ENCODE results near the gene CEBPZ. TPM values are rescaled to one million over a fixed set of nuclear protein-coding genes. Genes with fewer than 3 reads are reported as not detected.

Gene CEBPZ
- total and polyA plus RNA-seq, 2 donors (not counting 1 experiment from before 2014, with no cell fraction given) = 5.3 to 56.5 TPM

DNA sequence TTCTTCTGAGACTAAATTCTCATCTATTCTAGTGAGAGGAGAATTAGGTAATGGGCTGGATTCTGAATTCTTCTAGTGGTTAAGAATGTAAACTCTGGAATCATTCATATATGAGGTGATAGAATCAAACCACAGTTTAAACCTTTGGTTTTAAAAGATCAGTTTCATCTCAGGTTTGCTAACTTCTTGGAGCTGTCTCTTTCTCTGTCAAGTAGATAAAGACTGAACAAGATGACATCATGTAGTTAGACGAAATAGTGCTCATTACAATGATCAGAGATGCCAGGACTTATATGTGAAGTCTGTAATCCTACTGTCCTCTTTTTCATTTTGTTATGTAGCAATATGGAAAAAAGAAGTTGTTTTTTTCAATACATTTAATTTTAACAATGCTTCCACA lies 30.2 kb downstream of the CEBPZ start:
- Mint-ChIP-seq H3K4me1 (peaks cover 21% of the 10 kb centered on the region), H3K27ac (no peak overlapping the region), H3K4me3 (no peak overlapping the region), H3K27me3 (no peaks in the 10 kb centered on the region), H3K9me3 (ENCODE audit: insufficient read depth) (peaks cover 5% of the 10 kb centered on the region)
- Histone ChIP-seq H3K4me2 (replicated peaks; ENCODE audit: low read depth, low read length, poor library complexity, severe bottlenecking) (no peak overlapping the region), H3K9me3 (ENCODE audit: control extremely low read depth in 1 of 3, control insufficient read depth in 2 of 3, insufficient read depth in 1 of 3, low read length in 2 of 3) (peaks cover 0 to 3% (median 2%) of the 10 kb centered on the region in 3 donors), H3K4me3 (ENCODE audit: control extremely low read depth in 1 of 5, extremely low read depth in 1 of 5, insufficient read depth in 1 of 5, low read depth in 2 of 5, low read length in 4 of 5) (no peak overlapping the region), H4K20me1 (ENCODE audit: control insufficient read depth, insufficient read depth, low read length, poor library complexity, severe bottlenecking) (no peaks in the 10 kb centered on the region), H3K79me2 (ENCODE audit: control insufficient read depth, insufficient read depth, low read length) (peaks cover 65% of the 10 kb centered on the region), H3K36me3 (replicated peaks in 1 of 2; ENCODE audit: control extremely low read depth in 1 of 2, control insufficient read depth in 1 of 2, extremely low read depth in 1 of 2, insufficient read depth in 2 of 2, low read length in 1 of 2) (peaks cover 9 to 38% of the 10 kb centered on the region in 2 experiments), H3K27me3 (replicated peaks in 1 of 4; ENCODE audit: control extremely low read depth in 1 of 4, control insufficient read depth in 3 of 4, insufficient read depth in 4 of 4, low read length in 3 of 4) (no peaks in the 10 kb centered on the region), H2AFZ (ENCODE audit: insufficient read depth, low read depth, low read length, poor library complexity, severe bottlenecking) (no peak overlapping the region), H3K27ac (ENCODE audit: low read length in 2 of 2) (peak overlapping the region in 1 of 2 donors; percentile 31), H3K4me1 (ENCODE audit: control insufficient read depth in 2 of 2, insufficient read depth in 2 of 2, low read length in 2 of 2) (peaks cover 16 to 17% of the 10 kb centered on the region in 2 donors), H3K9ac (ENCODE audit: low read length) (no peak overlapping the region)
- POLR2A ChIA-PET = no interaction called here
- ATAC-seq (ENCODE audit: low read depth) (no peak), DNase-seq (no peak)
- intact Hi-C loops (cut with micrococcal nuclease) = no loop called here
- TF ChIP-seq, protein P1, sequence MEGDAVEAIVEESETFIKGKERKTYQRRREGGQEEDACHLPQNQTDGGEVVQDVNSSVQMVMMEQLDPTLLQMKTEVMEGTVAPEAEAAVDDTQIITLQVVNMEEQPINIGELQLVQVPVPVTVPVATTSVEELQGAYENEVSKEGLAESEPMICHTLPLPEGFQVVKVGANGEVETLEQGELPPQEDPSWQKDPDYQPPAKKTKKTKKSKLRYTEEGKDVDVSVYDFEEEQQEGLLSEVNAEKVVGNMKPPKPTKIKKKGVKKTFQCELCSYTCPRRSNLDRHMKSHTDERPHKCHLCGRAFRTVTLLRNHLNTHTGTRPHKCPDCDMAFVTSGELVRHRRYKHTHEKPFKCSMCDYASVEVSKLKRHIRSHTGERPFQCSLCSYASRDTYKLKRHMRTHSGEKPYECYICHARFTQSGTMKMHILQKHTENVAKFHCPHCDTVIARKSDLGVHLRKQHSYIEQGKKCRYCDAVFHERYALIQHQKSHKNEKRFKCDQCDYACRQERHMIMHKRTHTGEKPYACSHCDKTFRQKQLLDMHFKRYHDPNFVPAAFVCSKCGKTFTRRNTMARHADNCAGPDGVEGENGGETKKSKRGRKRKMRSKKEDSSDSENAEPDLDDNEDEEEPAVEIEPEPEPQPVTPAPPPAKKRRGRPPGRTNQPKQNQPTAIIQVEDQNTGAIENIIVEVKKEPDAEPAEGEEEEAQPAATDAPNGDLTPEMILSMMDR (IDR thresholded peaks at IDR 0.05) = no peak
- TF ChIP-seq EZH2 (IDR thresholded peaks at IDR 0.05; ENCODE audit: borderline replicate concordance, insufficient read depth, low read depth, low read length, poor library complexity, severe bottlenecking) = no peak
- no CpG with 5 or more reads among the region's 1 CpG for WGBS (ENCODE audit: insufficient coverage)
- CTCF ChIA-PET = no interaction called here

DNA sequence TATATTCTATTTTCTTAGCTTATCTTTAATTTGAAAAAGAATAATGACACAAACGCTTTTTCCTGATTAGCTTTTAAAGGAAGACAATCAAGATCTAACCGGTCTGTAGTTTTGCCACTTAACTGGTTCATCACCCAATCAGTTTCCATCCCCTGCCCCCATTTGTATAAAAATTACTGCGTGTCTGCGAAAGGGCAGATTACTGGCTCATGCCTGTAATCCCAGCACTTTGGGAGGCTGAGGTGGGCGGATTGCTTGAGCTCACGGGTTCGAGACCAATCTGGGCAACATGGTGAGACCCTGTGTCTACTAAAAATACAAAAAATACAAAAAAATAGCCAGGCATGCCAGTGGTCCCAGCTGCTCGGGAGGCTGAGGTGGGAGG lies 32.7 kb downstream of the CEBPZ start:
- Histone ChIP-seq H3K79me2 (ENCODE audit: control insufficient read depth, insufficient read depth, low read length) (peaks cover 41% of the 10 kb centered on the region), H3K4me1 (ENCODE audit: control insufficient read depth in 2 of 2, insufficient read depth in 2 of 2, low read length in 2 of 2) (peaks cover 16 to 24% of the 10 kb centered on the region in 2 donors), H3K27ac (ENCODE audit: low read length in 2 of 2) (no peak overlapping the region), H3K36me3 (replicated peaks in 1 of 2; ENCODE audit: control extremely low read depth in 1 of 2, control insufficient read depth in 1 of 2, extremely low read depth in 1 of 2, insufficient read depth in 2 of 2, low read length in 1 of 2) (peaks cover 5 to 21% of the 10 kb centered on the region in 2 experiments), H3K4me3 (ENCODE audit: control extremely low read depth in 1 of 5, extremely low read depth in 1 of 5, insufficient read depth in 1 of 5, low read depth in 2 of 5, low read length in 4 of 5) (no peak overlapping the region), H3K9me3 (ENCODE audit: control extremely low read depth in 1 of 3, control insufficient read depth in 2 of 3, insufficient read depth in 1 of 3, low read length in 2 of 3) (peaks cover 0 to 5% (median 0%) of the 10 kb centered on the region in 3 donors), H3K27me3 (replicated peaks in 1 of 4; ENCODE audit: control extremely low read depth in 1 of 4, control insufficient read depth in 3 of 4, insufficient read depth in 4 of 4, low read length in 3 of 4) (no peaks in the 10 kb centered on the region), H4K20me1 (ENCODE audit: control insufficient read depth, insufficient read depth, low read length, poor library complexity, severe bottlenecking) (no peaks in the 10 kb centered on the region), H2AFZ (ENCODE audit: insufficient read depth, low read depth, low read length, poor library complexity, severe bottlenecking) (no peak overlapping the region), H3K9ac (ENCODE audit: low read length) (no peak overlapping the region), H3K4me2 (replicated peaks; ENCODE audit: low read depth, low read length, poor library complexity, severe bottlenecking) (no peak overlapping the region)
- Mint-ChIP-seq H3K4me3 (no peak overlapping the region), H3K27me3 (no peaks in the 10 kb centered on the region), H3K4me1 (peaks cover 22% of the 10 kb centered on the region), H3K27ac (no peak overlapping the region), H3K9me3 (ENCODE audit: insufficient read depth) (peaks cover 2% of the 10 kb centered on the region)
- POLR2A ChIA-PET = no interaction called here
- no peak for TF ChIP-seq EZH2 (IDR thresholded peaks at IDR 0.05; ENCODE audit: borderline replicate concordance, insufficient read depth, low read depth, low read length, poor library complexity, severe bottlenecking)
- TF ChIP-seq, protein P1 (IDR thresholded peaks at IDR 0.05) = no peak
- WGBS (ENCODE audit: insufficient coverage) = 96% methylated on average over 4 of the region's 8 CpGs
- ATAC-seq (ENCODE audit: low read depth) = no peak
- intact Hi-C loops (cut with micrococcal nuclease) = loop anchor here (5.0 kb wide), 1 partner anchor 41 kb away; the partner anchor contains the start of gene EIF2AK2
- CTCF ChIA-PET = no interaction called here
- no peak for DNase-seq
